IPS-18a (cell line): ENCODE results near the gene LY6G5C.

Experiments used
- H3K27ac ChIP-seq: one replicate; pipeline ENCODE4 v1.5.1; 2013; ENCODE audit warnings: low read length
- H3K27me3 ChIP-seq: one replicate; pipeline ENCODE4 v1.6.1; 2013; ENCODE audit warnings: mild to moderate bottlenecking, low read length; ENCODE audit not compliant: control insufficient read depth, insufficient read depth
- H3K36me3 ChIP-seq: one replicate; pipeline ENCODE4 v1.6.1; 2013; ENCODE audit warnings: low read depth, low read length; ENCODE audit not compliant: control insufficient read depth
- H3K4me1 ChIP-seq: one replicate; pipeline ENCODE4 v1.6.1; 2013; ENCODE audit warnings: low read depth, low read length; ENCODE audit not compliant: control insufficient read depth
- H3K4me3 ChIP-seq: one replicate; pipeline ENCODE4 v1.5.1; 2013; ENCODE audit warnings: low read length
- H3K9ac ChIP-seq: one replicate; pipeline ENCODE4 v1.6.1; 2013; ENCODE audit warnings: mild to moderate bottlenecking, low read length, moderate library complexity
- H3K9me3 ChIP-seq: one replicate; pipeline ENCODE4 v1.6.1; 2013; ENCODE audit warnings: low read depth, low read length; ENCODE audit not compliant: control insufficient read depth

Gene LY6G5C

DNA sequence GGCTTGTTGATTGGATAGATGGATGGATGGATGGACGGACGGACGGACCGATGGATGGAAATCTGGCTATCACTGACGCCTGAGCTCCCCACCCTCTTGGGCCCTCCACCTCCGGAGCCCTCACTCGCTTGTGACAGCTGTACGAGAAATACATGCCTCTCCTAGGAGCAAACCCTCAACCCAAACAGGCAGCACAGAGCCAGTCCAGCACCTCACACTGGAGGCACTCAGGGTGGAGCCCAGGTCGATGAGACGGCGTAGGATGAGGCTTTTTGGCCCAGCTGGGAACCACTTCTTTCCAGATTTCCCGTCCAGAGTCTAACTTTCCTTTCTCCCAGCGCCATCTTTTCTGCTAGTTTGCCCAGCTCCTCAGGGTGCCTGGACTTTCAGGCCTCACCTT is 2.7 kb upstream of the LY6G5C start:
- no peaks in the 10 kb centered on the region for H3K9me3 ChIP-seq
- H3K27me3 ChIP-seq = peaks cover 22% of the 10 kb centered on the region
- peak overlapping the region; percentile 70 for H3K4me3 ChIP-seq
- peaks cover 5% of the 10 kb centered on the region for H3K4me1 ChIP-seq
- H3K9ac ChIP-seq = peak overlapping the region; percentile 2
- no peak overlapping the region for H3K27ac ChIP-seq
- no peaks in the 10 kb centered on the region for H3K36me3 ChIP-seq

DNA sequence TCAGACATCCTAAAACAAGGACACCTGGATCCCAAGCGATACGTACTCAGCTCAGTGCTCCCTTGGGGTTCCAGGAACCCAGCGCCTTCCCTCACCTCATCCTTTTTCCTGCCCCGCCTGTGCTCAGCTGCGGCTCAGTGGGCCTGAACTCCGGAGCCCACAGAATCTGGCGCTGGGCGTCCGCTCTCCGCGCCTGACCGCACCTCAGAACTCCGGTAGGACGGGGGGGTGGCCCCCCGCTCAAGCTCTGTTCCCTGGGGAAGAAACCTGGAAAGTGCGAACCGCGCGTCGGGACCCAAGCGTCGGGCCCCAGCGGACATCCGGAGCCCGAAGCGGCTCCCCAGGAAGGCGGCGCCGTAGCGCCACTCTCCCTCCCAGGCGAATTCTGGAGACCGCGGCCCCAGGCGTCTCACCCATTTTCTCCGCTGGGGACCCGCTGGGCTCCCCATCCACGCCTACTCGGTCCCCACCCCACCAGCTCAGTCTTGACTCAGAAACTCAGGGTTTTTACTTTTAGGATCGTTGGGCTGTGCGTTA is 336 bp upstream of the LY6G5C start:
- H3K9ac ChIP-seq = no peak overlapping the region
- peaks cover 5% of the 10 kb centered on the region for H3K4me1 ChIP-seq
- no peaks in the 10 kb centered on the region for H3K36me3 ChIP-seq
- H3K4me3 ChIP-seq = peak overlapping the region; percentile 65
- H3K9me3 ChIP-seq = no peaks in the 10 kb centered on the region
- H3K27ac ChIP-seq = no peak overlapping the region
- peaks cover 29% of the 10 kb centered on the region for H3K27me3 ChIP-seq

DNA sequence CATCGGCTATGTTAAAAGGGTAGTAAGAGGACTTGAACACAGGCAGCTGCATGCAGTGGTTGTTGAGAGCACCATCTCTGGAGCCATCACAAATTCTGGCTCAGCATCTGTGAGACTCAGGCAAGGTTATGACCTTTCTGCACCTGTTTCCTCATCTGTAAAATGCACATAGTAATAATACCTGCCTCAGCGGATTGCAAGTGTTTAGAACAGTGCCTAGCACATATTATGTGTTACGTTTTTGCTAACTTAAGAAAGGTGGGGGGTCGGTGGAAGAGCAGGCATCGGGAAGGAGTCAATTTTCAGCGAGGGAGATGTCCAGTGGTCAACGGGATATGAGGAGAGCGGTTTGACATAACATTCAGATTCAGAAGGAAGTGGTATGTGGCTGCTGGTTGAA is 2.9 kb downstream of the LY6G5C start:
- H3K9ac ChIP-seq = no peak overlapping the region
- no peaks in the 10 kb centered on the region for H3K4me1 ChIP-seq
- H3K4me3 ChIP-seq = no peak overlapping the region
- no peak overlapping the region for H3K27ac ChIP-seq
- peaks cover 29% of the 10 kb centered on the region for H3K27me3 ChIP-seq
- H3K9me3 ChIP-seq = no peaks in the 10 kb centered on the region
- no peaks in the 10 kb centered on the region for H3K36me3 ChIP-seq

DNA sequence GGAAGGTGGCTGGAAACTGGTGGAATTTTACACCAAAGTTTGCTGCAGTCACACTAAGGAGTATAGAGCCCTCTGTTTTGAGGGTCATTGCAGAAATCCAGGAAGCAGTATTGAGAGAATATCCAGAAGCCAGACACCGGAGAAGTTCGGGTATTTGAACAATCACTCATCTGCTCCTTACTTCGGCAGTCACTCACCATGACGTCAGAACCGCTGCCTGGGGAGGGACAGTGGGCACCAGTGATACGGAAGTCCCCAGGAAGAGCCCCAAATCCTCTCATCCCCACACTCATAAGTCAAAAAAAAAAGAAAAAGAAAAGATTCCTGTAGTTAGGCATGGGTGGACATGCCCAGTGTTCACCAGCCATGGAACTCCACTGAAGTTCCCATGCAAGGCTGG is 4.0 kb downstream of the LY6G5C start:
- peaks cover 4% of the 10 kb centered on the region for H3K36me3 ChIP-seq
- no peak overlapping the region for H3K9ac ChIP-seq
- no peak overlapping the region for H3K4me3 ChIP-seq
- no peaks in the 10 kb centered on the region for H3K4me1 ChIP-seq
- H3K27ac ChIP-seq = no peak overlapping the region
- peaks cover 18% of the 10 kb centered on the region for H3K27me3 ChIP-seq
- no peaks in the 10 kb centered on the region for H3K9me3 ChIP-seq

DNA sequence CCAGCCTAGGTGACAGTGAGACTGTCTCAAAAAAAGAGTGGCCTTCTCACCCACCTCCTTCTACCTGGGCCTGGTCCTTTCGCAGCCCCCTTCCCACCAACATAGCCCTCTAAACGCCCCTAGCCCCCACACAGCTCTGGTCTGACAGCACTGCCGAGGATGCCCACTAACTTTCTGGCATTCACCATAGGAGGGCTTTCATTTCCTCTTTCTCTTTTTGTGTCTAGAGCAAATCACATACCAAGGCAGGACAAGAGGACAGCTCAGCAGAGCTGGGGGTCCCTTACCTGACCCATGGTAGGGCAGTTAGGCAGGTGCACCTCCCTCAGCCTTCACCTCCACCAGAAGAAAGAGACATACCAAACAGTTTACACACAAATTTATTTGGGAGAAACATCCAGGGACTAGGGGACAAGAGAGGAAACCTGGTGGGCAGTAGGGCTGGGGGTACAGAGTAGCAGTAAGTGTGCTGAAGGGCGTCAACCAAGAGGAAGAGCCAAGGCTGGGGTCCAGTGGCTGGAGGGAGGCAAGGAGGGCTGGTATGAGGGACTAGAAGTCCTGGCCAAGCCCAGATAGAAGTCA is 4.5 kb downstream of the LY6G5C start:
- no peaks in the 10 kb centered on the region for H3K4me1 ChIP-seq
- no peak overlapping the region for H3K27ac ChIP-seq
- H3K27me3 ChIP-seq = peaks cover 14% of the 10 kb centered on the region
- H3K9me3 ChIP-seq = no peaks in the 10 kb centered on the region
- peaks cover 9% of the 10 kb centered on the region for H3K36me3 ChIP-seq
- H3K4me3 ChIP-seq = no peak overlapping the region
- no peak overlapping the region for H3K9ac ChIP-seq

DNA sequence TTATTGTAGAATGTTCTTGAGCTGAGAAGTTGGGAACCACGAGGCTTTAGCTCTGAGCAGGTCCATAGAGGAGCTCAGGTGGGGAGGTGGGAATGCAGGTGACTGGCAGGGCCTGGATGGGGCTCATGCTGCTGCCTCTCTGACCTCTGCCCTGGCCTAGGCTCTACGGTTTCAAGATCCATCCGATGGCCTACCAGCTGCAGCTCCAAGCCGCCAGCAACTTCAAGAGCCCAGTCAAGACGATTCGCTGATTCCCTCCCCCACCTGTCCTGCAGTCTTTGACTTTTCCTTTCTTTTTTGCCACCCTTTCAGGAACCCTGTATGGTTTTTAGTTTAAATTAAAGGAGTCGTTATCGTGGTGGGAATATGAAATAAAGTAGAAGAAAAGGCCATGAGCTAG is 11.2 kb downstream of the LY6G5C start, which contains the start of gene LY6G5B:
TSS of gene LY6G5B (plus strand) at position 301 of the 400 bp plus-strand sequence. CDS start 975 bp downstream, outside the sequence.
- Histone ChIP-seq H3K4me3 (no peak within 1 kb of the TSS), H3K27me3 (no peaks in the 10 kb centered on the region), H3K27ac (no peak within 1 kb of the TSS), H3K36me3 (peaks cover 56% of the 10 kb centered on the region), H3K9me3 (no peaks in the 10 kb centered on the region), H3K4me1 (no peaks in the 10 kb centered on the region), H3K9ac (no peak within 1 kb of the TSS)

DNA sequence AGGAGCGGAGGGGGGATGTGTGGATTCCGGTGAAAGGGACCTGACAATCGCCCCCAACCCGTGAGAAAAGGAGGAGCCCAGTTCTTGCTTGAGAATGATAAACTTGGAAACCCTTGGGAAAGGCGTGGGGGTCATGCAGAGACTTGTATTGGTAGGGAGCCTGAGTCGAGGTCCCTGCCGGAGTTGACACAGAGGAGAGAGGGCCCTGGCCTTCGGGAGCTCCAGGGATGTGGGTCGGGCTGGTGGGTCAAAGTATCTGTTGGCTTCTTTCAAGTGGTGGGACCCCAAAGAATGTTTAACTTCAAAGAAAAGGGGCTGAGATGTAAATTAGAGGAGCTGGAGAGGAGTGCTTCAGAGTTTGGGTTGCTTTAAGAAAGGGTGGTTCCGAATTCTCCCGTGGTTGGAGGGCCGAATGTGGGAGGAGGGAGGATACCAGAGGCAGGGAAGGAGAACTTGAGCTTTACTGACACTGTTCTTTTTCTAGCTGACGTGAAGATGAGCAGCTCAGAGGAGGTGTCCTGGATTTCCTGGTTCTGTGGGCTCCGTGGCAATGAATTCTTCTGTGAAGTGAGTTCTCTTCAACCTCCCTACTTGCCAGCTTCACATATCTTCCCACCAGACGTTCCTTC is 14.4 kb downstream of the LY6G5C start:
- H3K27me3 ChIP-seq = no peaks in the 10 kb centered on the region
- peak overlapping the region; percentile 84 for H3K4me3 ChIP-seq
- H3K36me3 ChIP-seq = peaks cover 58% of the 10 kb centered on the region
- peaks cover 3% of the 10 kb centered on the region for H3K4me1 ChIP-seq
- H3K9me3 ChIP-seq = no peaks in the 10 kb centered on the region
- H3K9ac ChIP-seq = peak overlapping the region; percentile 74
- peak overlapping the region; percentile 22 for H3K27ac ChIP-seq

DNA sequence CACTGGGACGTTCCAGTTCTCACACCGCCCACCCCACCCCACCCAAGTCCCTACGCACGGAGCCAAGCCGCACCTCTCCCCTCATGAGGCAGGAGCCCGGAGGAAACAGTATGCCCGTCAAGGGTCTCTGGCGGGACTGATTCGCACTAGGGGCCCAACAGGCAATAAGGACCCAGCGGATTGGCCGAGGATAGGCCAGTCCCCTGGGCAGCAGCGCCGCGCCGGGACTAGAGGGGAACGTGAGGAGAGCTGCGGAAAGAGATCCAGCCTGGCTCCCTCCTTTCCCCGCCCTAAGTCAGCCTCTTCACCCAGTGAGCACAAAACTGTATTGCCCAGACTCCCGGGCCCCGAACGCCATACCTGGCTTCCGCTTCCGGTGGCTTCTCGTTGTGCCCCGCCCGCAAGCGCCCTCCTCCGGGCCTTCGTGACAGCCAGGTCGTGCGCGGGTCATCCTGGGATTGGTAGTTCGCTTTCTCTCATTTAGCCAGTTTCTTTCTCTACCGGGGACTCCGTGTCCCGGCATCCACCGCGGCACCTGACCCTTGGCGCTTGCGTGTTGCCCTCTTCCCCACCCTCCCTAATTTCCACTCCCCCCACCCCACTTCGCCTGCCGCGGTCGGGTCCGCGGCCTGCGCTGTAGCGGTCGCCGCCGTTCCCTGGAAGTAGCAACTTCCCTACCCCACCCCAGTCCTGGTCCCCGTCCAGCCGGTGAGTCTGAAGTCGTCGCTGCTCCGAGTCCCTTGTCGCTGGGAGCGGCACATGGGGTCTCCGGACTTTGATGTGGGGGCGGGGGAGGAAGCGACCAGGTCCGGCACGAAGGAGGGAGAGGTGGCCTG is 15.1 kb downstream of the LY6G5C start, which contains the start of gene CSNK2B:
TSS of gene CSNK2B (plus strand) at position 580 of the 836 bp plus-strand sequence. CDS start 752 bp downstream, outside the sequence.
- Histone ChIP-seq H3K27ac (peak within 1 kb of the TSS; percentile 87), H3K4me3 (peak within 1 kb of the TSS; percentile 84), H3K9me3 (no peaks in the 10 kb centered on the region), H3K9ac (peak within 1 kb of the TSS; percentile 92), H3K4me1 (peaks cover 6% of the 10 kb centered on the region), H3K36me3 (peaks cover 51% of the 10 kb centered on the region), H3K27me3 (no peaks in the 10 kb centered on the region)

DNA sequence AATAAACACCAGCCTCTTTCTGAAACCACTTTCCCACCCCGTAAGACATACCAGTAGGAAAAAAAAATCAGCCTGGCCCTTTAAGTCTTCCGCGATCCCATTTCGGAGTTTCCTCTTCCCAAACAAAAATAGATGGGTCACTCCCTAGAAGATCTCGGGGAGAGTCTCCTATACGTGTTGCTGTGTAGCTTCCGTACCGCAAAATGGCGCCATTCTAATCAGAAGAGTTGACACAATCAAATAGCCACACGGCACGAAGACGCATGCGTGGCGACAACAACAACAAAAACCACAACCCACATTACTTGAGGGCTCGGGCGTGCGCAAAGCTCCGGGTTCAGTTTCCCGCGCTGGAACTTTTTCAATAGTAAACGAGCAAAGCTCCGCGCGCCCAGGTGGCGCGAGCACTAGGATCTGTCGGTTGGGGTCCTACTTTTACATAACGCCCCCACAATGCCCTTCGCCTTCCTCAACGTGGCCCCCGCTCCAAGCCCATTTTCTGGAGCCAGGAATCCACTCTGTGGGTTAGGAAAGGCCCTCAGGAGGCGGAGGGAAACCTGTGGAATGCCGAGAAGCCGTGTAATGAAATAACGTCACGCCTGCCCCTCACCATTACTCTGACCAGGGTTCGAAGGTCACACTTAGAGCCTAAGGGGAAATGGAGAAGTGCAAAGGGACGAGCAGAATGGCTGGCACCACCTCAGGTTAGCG is 15.9 kb downstream of the LY6G5C start, which contains the start of gene GPANK1:
TSS of gene GPANK1 (minus strand) at position 208 of the 711 bp plus-strand sequence. CDS start 519 bp downstream, outside the sequence.
- Histone ChIP-seq H3K9me3 (no peaks in the 10 kb centered on the region), H3K27ac (peak within 1 kb of the TSS; percentile 87), H3K9ac (peak within 1 kb of the TSS; percentile 92), H3K4me3 (peak within 1 kb of the TSS; percentile 84), H3K27me3 (no peaks in the 10 kb centered on the region), H3K4me1 (peaks cover 6% of the 10 kb centered on the region), H3K36me3 (peaks cover 43% of the 10 kb centered on the region)

DNA sequence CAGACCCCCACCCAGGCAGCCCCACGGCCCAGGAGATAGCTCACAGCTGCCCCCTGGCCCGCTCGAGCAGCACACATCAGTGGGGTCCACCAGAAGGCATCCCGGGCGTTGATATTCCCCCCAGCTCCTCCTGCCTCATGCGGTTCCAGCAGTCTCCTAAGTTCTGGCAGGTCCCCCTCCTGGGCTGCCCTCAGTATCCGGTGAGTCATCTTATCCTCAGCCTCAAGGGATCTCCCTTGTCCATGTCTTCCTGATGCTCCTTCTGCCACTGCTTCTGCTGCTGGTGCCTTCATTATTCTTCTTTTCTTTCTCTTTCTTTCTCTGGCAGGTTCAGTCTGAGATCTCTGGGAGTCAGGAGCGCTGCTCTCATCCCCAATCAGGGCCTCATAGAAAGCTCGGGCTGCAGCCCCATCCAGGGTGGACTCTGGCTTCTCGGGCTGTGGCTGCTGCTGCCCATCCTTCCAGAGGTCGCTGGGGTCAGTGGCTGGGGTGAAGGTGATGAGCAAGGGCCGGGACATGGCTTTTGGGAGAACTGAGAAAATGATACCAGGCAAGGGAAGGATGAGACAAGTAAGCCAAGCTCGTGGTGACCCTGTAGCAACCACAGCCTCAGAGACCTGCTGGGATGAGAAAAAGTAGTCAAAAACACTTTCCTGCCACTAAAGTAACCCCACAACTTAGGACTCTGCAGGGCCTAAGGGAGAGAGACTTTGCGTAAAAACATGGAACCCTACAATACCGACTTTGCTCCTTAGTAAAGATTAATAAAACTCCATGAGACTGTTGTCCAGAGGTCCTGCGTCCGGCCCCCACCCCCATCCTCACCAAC is 16.7 kb downstream of the LY6G5C start:
- H3K9me3 ChIP-seq = no peaks in the 10 kb centered on the region
- peaks cover 36% of the 10 kb centered on the region for H3K36me3 ChIP-seq
- peak overlapping the region; percentile 87 for H3K27ac ChIP-seq
- peak overlapping the region; percentile 84 for H3K4me3 ChIP-seq
- peak overlapping the region; percentile 92 for H3K9ac ChIP-seq
- H3K27me3 ChIP-seq = no peaks in the 10 kb centered on the region
- peaks cover 6% of the 10 kb centered on the region for H3K4me1 ChIP-seq
